SK-N-SH (cell line): ENCODE measurements around the gene ST8SIA6. TPM values are rescaled to one million over a fixed set of nuclear protein-coding genes. Genes with fewer than 3 reads are reported as not detected.

Experiments
- CTCF ChIA-PET: fragments of 300-600, 350-600 bp; formaldehyde crosslinking; extraction: SDS; loops from one replicate; lab custom pipeline; 2021; lab: Yijun Ruan, JAX
- POLR2A ChIA-PET: fragments of 350-600 bp; sonication (Branson Sonifier 250); formaldehyde crosslinking; extraction: SDS; loops from one replicate; lab custom pipeline; 2020; ENCODE audit warnings: antibody characterized with exemption, inconsistent platforms; lab: Yijun Ruan, JAX
- DNase-seq: peaks from one replicate; pipeline ENCODE4 v3.0.0; 2012
- H2AFZ ChIP-seq: fragments of 200-600 bp; sonication (generic); 2 replicates; pipeline ENCODE4 v1.8.1; 2016; ENCODE audit warnings: antibody characterized with exemption, mild to moderate bottlenecking, low read depth
- H3F3A ChIP-seq: fragments of 200-600 bp; sonication (generic); replicated peaks from 2 replicates; pipeline ENCODE3; 2016; ENCODE audit warnings: antibody characterized with exemption, mild to moderate bottlenecking; ENCODE audit not compliant: insufficient read depth
- H3K27ac ChIP-seq, 2 experiments: fragments of 200-500 bp in 1 of 2; fragments of 200-600 bp in 1 of 2; sonication (Bioruptor generic) in 1 of 2; sonication (generic), shearing (Covaris generic) in 1 of 2; 2 replicates each; pipeline versions ENCODE4 v1.5.1 to v1.6.1; 2014 to 2016; ENCODE audit warnings: low read depth in 2 of 2, inconsistent platforms in 1 of 2, low read length in 1 of 2, mild to moderate bottlenecking in 1 of 2, mixed read lengths in 1 of 2
- H3K27me3 ChIP-seq: fragments of 200-600 bp; sonication (generic), shearing (Covaris generic); 2 replicates; pipeline ENCODE4 v1.6.1; 2016; ENCODE audit warnings: mixed run types; ENCODE audit not compliant: insufficient read depth
- H3K36me3 ChIP-seq, 2 experiments: fragments of 200-500 bp in 1 of 2; fragments of 200-600 bp in 1 of 2; sonication (Bioruptor generic) in 1 of 2; sonication (generic) in 1 of 2; replicated peaks in 1 of 2; 2 replicates each; pipeline versions ENCODE3 to v1.5.1; 2014 to 2016; ENCODE audit warnings: low read length in 1 of 2, mild to moderate bottlenecking in 1 of 2; ENCODE audit not compliant: insufficient read depth in 2 of 2, control insufficient read depth in 1 of 2
- H3K4me1 ChIP-seq, 2 experiments: fragments of 200-500 bp in 1 of 2; fragments of 200-600 bp in 1 of 2; sonication (Bioruptor generic) in 1 of 2; sonication (generic), shearing (Covaris generic) in 1 of 2; 2 replicates each; pipeline versions ENCODE4 v1.5.1 to v1.6.1; 2014 to 2016; ENCODE audit warnings: low read depth in 1 of 2, low read length in 1 of 2, mixed run types in 1 of 2; ENCODE audit not compliant: insufficient read depth in 2 of 2, control insufficient read depth in 1 of 2
- H3K4me2 ChIP-seq: fragments of 200-600 bp; sonication (generic), shearing (Covaris generic); 2 replicates; pipeline ENCODE4 v1.6.1; 2017; ENCODE audit warnings: mixed run types
- H3K4me3 ChIP-seq, 2 experiments: fragments of 200-500 bp in 1 of 2; fragments of 200-600 bp in 1 of 2; sonication (Bioruptor generic) in 1 of 2; sonication (generic), shearing (Covaris generic) in 1 of 2; 2 replicates each; pipeline versions ENCODE4 v1.5.1 to v1.8.1; 2014 to 2016; ENCODE audit warnings: low read depth in 2 of 2, inconsistent platforms in 1 of 2, low read length in 1 of 2, mild to moderate bottlenecking in 1 of 2, mixed read lengths in 1 of 2, moderate library complexity in 1 of 2
- H3K79me2 ChIP-seq: fragments of 200-600 bp; sonication (generic); 2 replicates; pipeline ENCODE4 v1.8.1; 2017; ENCODE audit warnings: mild to moderate bottlenecking; ENCODE audit not compliant: insufficient read depth
- H3K9ac ChIP-seq: fragments of 200-600 bp; sonication (generic); 2 replicates; pipeline ENCODE4 v1.6.1; 2017; ENCODE audit warnings: mixed run types
- H3K9me2 ChIP-seq: fragments of 200-600 bp; sonication (generic); 2 replicates; pipeline ENCODE4 v1.6.1; 2017; ENCODE audit warnings: mixed run types
- H3K9me3 ChIP-seq: fragments of 200-600 bp; sonication (generic); 2 replicates; pipeline ENCODE4 v1.6.1; 2017; ENCODE audit warnings: mixed run types, mild to moderate bottlenecking, moderate library complexity
- H4K20me1 ChIP-seq: fragments of 200-600 bp; sonication (generic); 2 replicates; pipeline ENCODE4 v1.6.1; 2017; ENCODE audit warnings: mild to moderate bottlenecking, mixed run types; ENCODE audit not compliant: insufficient read depth
- CTCF ChIP-seq: fragments of 200-600 bp; sonication (generic); IDR thresholded peaks from 2 replicates; pipeline ENCODE4 v1.6.1; 2017; ENCODE audit warnings: antibody characterized with exemption, mild to moderate bottlenecking, moderate library complexity
- PBX3 ChIP-seq: IDR thresholded peaks from 2 replicates; pipeline ENCODE4; 2012
- RCOR1 ChIP-seq: fragments of 150-350 bp; IDR thresholded peaks from 2 replicates; pipeline ENCODE4 v1.6.1; 2017; ENCODE audit warnings: antibody characterized with exemption, low read length
- RXRA ChIP-seq: IDR thresholded peaks from 2 replicates; pipeline ENCODE4 v1.4.0; 2012; ENCODE audit warnings: low read depth, mild to moderate bottlenecking, borderline replicate concordance
- SIN3A ChIP-seq: IDR thresholded peaks from 2 replicates; pipeline ENCODE4 v1.6.1; 2012; ENCODE audit warnings: low read depth, mild to moderate bottlenecking, low read length, moderate library complexity, borderline replicate concordance
- TEAD4 ChIP-seq: IDR thresholded peaks from 2 replicates; pipeline ENCODE4 v1.4.0; 2012; ENCODE audit warnings: mild to moderate bottlenecking, borderline replicate concordance; ENCODE audit not compliant: insufficient read depth
- ZBTB33 ChIP-seq: IDR thresholded peaks from 2 replicates; pipeline ENCODE4 v1.4.0; 2012; ENCODE audit warnings: low read depth, borderline replicate concordance
- WGBS: methylation state at CpG from one replicate; pipeline ENCODE4 v1.1.6; 2017; ENCODE audit warnings: low lambda C conversion rate; 5-methylcytosine and 5-hydroxymethylcytosine counted together
- polyA plus RNA-seq, 3 experiments: library from polyadenylated mRNA; depleted of rRNA; stranded (reverse); fragments of >200 nt; gene quantifications; 2 replicates each; pipeline ENCODE4 v1.2.3, GENCODE V29; 2012

ST8SIA6 gene
- polyA plus RNA-seq, 1 of the 3 experiments (the other 2 are of a cell fraction), result 0.03 TPM

GRCh38 chr10:17379151-17379690, 75.2 kb downstream of the ST8SIA6 start (continued):
- TF ChIP-seq PBX3, result no peak

- CTCF ChIA-PET, result interaction anchor here (0.6 to 2.4 kb wide), 18 partner anchors 9 to 1473 kb away, joined by 3 to 12 read pairs (median 4); no protein-coding TSS in a partner anchor
- POLR2A ChIA-PET, result no interaction called here
Measured at GRCh38 chr10:17375936-17376584, 78.3 kb downstream of the ST8SIA6 start.

GRCh38 chr10:17368708-17369272, 85.6 kb downstream of the ST8SIA6 start:
- DNase-seq, result no peak
- Histone ChIP-seq H3K4me3 (no peak overlapping the region), H3K27ac (no peak overlapping the region), H3K9ac (no peak overlapping the region), H3K4me1 (no peaks in the 10 kb centered on the region), H3K9me3 (peaks cover 3% of the 10 kb centered on the region; the same call in 1 of the 2 replicates), H3K36me3 (no peaks in the 10 kb centered on the region), H2AFZ (no peak overlapping the region), H3K9me2 (no peaks in the 10 kb centered on the region), H4K20me1 (no peaks in the 10 kb centered on the region), H3K27me3 (no peaks in the 10 kb centered on the region), H3K79me2 (no peaks in the 10 kb centered on the region), H3K4me2 (no peak overlapping the region), H3F3A (no peaks in the 10 kb centered on the region)
- CTCF ChIA-PET, result no interaction called here
- no peak for TF ChIP-seq ZBTB33
- no peak for TF ChIP-seq TEAD4
- 65% methylated on average over 4 of the region's 4 CpGs for WGBS
- POLR2A ChIA-PET, result no interaction called here

More at GRCh38 chr10:17375936-17376584, 78.3 kb downstream of the ST8SIA6 start:
- no peak overlapping the region for H2AFZ ChIP-seq
- no peak overlapping the region for H3K27ac ChIP-seq
- no peak overlapping the region for H3K9ac ChIP-seq
- no peaks in the 10 kb centered on the region for H3K9me3 ChIP-seq
- no peaks in the 10 kb centered on the region for H3K27me3 ChIP-seq
- TF ChIP-seq RXRA, result no peak
- no peak for TF ChIP-seq SIN3A
- peak; percentile 60 for TF ChIP-seq CTCF
- TF ChIP-seq RCOR1, result no peak
- H3K36me3 ChIP-seq, result no peaks in the 10 kb centered on the region
- no peak overlapping the region for H3K4me2 ChIP-seq
- no peaks in the 10 kb centered on the region for H3F3A ChIP-seq
- H3K79me2 ChIP-seq, result no peaks in the 10 kb centered on the region
- DNase-seq, result peak; percentile 16
- 84% methylated on average over 10 of the region's 10 CpGs for WGBS
- no peaks in the 10 kb centered on the region for H3K9me2 ChIP-seq
- H4K20me1 ChIP-seq, result no peaks in the 10 kb centered on the region
- H3K4me3 ChIP-seq, result peak overlapping the region in 1 of 2 experiments; percentile 21; a peak in 1 of 4 replicates
- H3K4me1 ChIP-seq, result no peaks in the 10 kb centered on the region
